OCI-LY7 (cell line): ENCODE measurements around the gene EGR4. TPM values are rescaled to one million over a fixed set of nuclear protein-coding genes. Genes with fewer than 3 reads are reported as not detected.

Experiments used
- BruUV-seq: library from RNA; stranded (reverse); fragments of 400-500 nt; replicated peaks from 2 replicates; lab custom pipeline; 2021; lab: Mats Ljungman, UMichigan
- CTCF ChIA-PET: fragments of 300-600 bp; sonication (Branson Sonifier 250); formaldehyde crosslinking; loops from one replicate; lab custom pipeline; 2022; ENCODE audit warnings: antibody characterized with exemption; ENCODE audit not compliant: unreplicated experiment; lab: Charles Lee
- POLR2A ChIA-PET: fragments of 300-600 bp; sonication (Branson Sonifier 250); formaldehyde crosslinking; loops from one replicate; lab custom pipeline; 2022; ENCODE audit warnings: antibody characterized with exemption; lab: Charles Lee
- DNase-seq: peaks from one replicate; pipeline ENCODE4 v3.0.0-alpha.2; 2015; ENCODE audit warnings: low spot score
- H2AFZ ChIP-seq: fragments of 200-600 bp; sonication (generic), shearing (Covaris generic); 2 replicates; pipeline ENCODE4 v1.6.1; 2014; ENCODE audit warnings: mild to moderate bottlenecking, antibody characterized with exemption, low read length, moderate library complexity
- H3K27ac ChIP-seq: fragments of 200-600 bp; sonication (generic); 2 replicates; pipeline ENCODE4 v1.5.1; 2014; ENCODE audit warnings: mixed run types, low read depth, mild to moderate bottlenecking, moderate library complexity, low read length, inconsistent platforms; ENCODE audit not compliant: poor library complexity, severe bottlenecking
- H3K36me3 ChIP-seq: fragments of 200-600 bp; sonication (generic); 2 replicates; pipeline ENCODE4 v1.6.1; 2014; ENCODE audit warnings: mild to moderate bottlenecking, antibody characterized with exemption, low read length, moderate library complexity, mixed read lengths; ENCODE audit not compliant: insufficient read depth
- H3K4me1 ChIP-seq: fragments of 200-600 bp; sonication (generic); 2 replicates; pipeline ENCODE4 v1.5.1; 2014; ENCODE audit warnings: mild to moderate bottlenecking, low read length; ENCODE audit not compliant: insufficient read depth, poor library complexity, severe bottlenecking
- H3K4me2 ChIP-seq: fragments of 200-600 bp; sonication (generic); 2 replicates; pipeline ENCODE4 v1.6.1; 2014; ENCODE audit warnings: mild to moderate bottlenecking, low read length
- H3K4me3 ChIP-seq: fragments of 200-600 bp; sonication (generic); 2 replicates; pipeline ENCODE4 v1.5.1; 2014; ENCODE audit warnings: mild to moderate bottlenecking, low read depth, low read length; ENCODE audit not compliant: poor library complexity, severe bottlenecking
- H3K79me2 ChIP-seq: fragments of 200-600 bp; sonication (generic); 2 replicates; pipeline ENCODE4 v1.6.1; 2016; ENCODE audit warnings: low read depth, mild to moderate bottlenecking, low read length, moderate library complexity, mixed read lengths; ENCODE audit not compliant: insufficient read depth
- H3K9me2 ChIP-seq: fragments of 200-600 bp; sonication (generic); 2 replicates; pipeline ENCODE4 v1.6.1; 2016; ENCODE audit warnings: mild to moderate bottlenecking, low read length, mixed read lengths; ENCODE audit not compliant: insufficient read depth
- H3K9me3 ChIP-seq: fragments of 200-600 bp; sonication (generic); 2 replicates; pipeline ENCODE4 v1.6.1; 2014; ENCODE audit warnings: mild to moderate bottlenecking, mixed run types, low read length, mixed read lengths
- H4K20me1 ChIP-seq: fragments of 200-600 bp; sonication (generic); 2 replicates; pipeline ENCODE4 v1.6.1; 2014; ENCODE audit warnings: mild to moderate bottlenecking, antibody characterized with exemption, low read length, moderate library complexity, mixed read lengths; ENCODE audit not compliant: insufficient read depth
- EZH2phosphoT487 ChIP-seq: fragments of 200-600 bp; sonication (generic); IDR thresholded peaks from 2 replicates; pipeline ENCODE4 v1.6.1; 2018; ENCODE audit warnings: low read depth, borderline replicate concordance, mild to moderate bottlenecking, mixed run types, antibody characterized with exemption, low read length, moderate library complexity, mixed read lengths
- intact Hi-C: fragments of 100-400 bp; cut with micrococcal nuclease; formaldehyde crosslinking; loops from one replicate; pipeline ENCODE4 v1.10.0; 2022; ENCODE audit not compliant: unreplicated experiment
- total RNA-seq, 2 experiments: library from RNA; depleted of rRNA in 1 of 2; stranded (reverse); fragments of >200 nt in 1 of 2; shearing (Covaris generic) in 1 of 2; gene quantifications; 2 replicates each; pipeline ENCODE4 v1.2.3, GENCODE V29; 2014 to 2022
- TF ChIP-seq, protein P1 (sequence below): fragments of 200-600 bp; sonication (generic); conservative IDR thresholded peaks from 2 replicates; pipeline ENCODE4 v1.5.1; 2014; ENCODE audit warnings: mild to moderate bottlenecking, antibody characterized with exemption, low read length, moderate library complexity, mixed read lengths

The EGR4 gene
- total RNA-seq, 2 experiments from 2014 or later: not detected

DNA sequence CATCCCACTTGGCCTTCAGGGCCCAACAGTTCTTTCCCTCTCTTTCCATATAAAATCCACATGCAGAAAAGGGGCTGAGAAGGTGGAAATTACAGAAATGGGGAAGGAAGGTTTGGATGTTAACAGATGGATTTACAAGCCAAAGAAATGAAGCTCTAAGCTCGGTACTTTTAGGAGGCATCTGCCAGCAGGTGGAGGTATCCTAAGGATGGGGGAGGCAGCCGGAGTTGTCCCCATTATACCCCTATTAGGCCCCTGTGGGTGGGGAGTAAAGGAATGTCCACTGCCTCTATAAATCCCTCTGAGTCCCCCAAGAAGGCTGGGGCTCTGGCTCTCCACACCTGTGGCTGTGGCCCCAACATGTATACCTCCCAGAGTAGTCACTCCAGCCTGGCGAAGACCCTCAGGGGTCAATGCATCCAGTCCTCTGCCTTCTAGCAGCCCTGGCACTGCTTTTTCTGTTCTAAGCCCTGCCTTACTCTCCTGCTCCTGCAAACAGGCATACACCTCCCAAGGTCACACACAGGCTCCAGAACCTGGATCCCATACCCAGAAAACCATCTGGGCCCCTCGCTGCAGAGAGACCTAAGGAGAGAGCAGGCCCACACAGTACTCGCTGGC, 10.3 kb downstream of the EGR4 start:
- peak; percentile 26 for DNase-seq
- peaks cover 41% of the 10 kb centered on the region for H3K36me3 ChIP-seq
- BruUV-seq: no TSS peak
- TF ChIP-seq, protein P1, sequence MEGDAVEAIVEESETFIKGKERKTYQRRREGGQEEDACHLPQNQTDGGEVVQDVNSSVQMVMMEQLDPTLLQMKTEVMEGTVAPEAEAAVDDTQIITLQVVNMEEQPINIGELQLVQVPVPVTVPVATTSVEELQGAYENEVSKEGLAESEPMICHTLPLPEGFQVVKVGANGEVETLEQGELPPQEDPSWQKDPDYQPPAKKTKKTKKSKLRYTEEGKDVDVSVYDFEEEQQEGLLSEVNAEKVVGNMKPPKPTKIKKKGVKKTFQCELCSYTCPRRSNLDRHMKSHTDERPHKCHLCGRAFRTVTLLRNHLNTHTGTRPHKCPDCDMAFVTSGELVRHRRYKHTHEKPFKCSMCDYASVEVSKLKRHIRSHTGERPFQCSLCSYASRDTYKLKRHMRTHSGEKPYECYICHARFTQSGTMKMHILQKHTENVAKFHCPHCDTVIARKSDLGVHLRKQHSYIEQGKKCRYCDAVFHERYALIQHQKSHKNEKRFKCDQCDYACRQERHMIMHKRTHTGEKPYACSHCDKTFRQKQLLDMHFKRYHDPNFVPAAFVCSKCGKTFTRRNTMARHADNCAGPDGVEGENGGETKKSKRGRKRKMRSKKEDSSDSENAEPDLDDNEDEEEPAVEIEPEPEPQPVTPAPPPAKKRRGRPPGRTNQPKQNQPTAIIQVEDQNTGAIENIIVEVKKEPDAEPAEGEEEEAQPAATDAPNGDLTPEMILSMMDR: peak; percentile 55
- TF ChIP-seq EZH2phosphoT487: no peak
- ChIA-PET CTCF (no interaction called here), POLR2A (interaction anchor here (1.2 kb wide), 1 partner anchor 48 kb away, joined by 4 read pairs; no protein-coding TSS in a partner anchor)
- H3K9me2 ChIP-seq: no peaks in the 10 kb centered on the region
- peaks cover 23% of the 10 kb centered on the region; the same call in 1 of the 2 replicates for H4K20me1 ChIP-seq
- intact Hi-C loops: loop anchor here (5.0 kb wide), 2 partner anchors 211 to 1674 kb away; partner anchors contain the start of genes POLE4 and SFXN5
- H2AFZ ChIP-seq: no peak overlapping the region
- no peaks in the 10 kb centered on the region for H3K9me3 ChIP-seq
- peaks cover 61% of the 10 kb centered on the region for H3K79me2 ChIP-seq
- H3K4me1 ChIP-seq: peaks cover 31% of the 10 kb centered on the region
- peak overlapping the region; percentile 94 for H3K4me2 ChIP-seq
- H3K4me3 ChIP-seq: peak overlapping the region; percentile 97
- peak overlapping the region; percentile 96 for H3K27ac ChIP-seq

DNA sequence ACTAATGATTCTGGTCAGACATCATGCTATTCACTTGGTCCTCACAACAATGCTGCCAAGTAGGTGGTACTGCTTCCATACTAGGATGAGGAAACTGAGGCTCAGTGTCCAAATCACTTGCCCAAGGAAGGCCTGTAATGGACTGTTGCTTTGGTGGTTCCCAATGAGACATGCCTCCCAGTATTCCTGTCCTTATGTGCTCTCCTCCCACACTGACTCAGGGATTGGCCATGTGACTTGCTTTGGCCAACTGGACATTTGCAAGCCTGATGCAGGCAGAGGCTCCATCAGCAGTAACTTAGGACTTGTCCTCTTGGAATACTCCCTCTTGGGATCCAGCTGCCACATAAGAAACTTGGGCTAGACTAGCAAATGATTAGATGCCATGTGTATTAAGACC, 12.1 kb downstream of the EGR4 start:
- Histone ChIP-seq H3K4me3 (no peak overlapping the region), H2AFZ (no peak overlapping the region), H3K27ac (no peak overlapping the region), H4K20me1 (peaks cover 23% of the 10 kb centered on the region; the same call in 1 of the 2 replicates), H3K9me2 (no peaks in the 10 kb centered on the region), H3K4me1 (peaks cover 27% of the 10 kb centered on the region), H3K36me3 (peaks cover 58% of the 10 kb centered on the region), H3K9me3 (no peaks in the 10 kb centered on the region), H3K79me2 (peaks cover 76% of the 10 kb centered on the region), H3K4me2 (0 out of 2 replicates have a peak overlapping the region, but pooled peaks have one; percentile 10)
- BruUV-seq: no TSS peak
- no peak for DNase-seq
- ChIA-PET CTCF (interaction anchor here (1.0 kb wide), 1 partner anchor 9 kb away, joined by 3 read pairs; no protein-coding TSS in a partner anchor), POLR2A (interaction anchor here (1.2 kb wide), 1 partner anchor 9 kb away, joined by 5 read pairs; no protein-coding TSS in a partner anchor)
- intact Hi-C loops: loop anchor here (5.0 kb wide), 2 partner anchors 209 to 1676 kb away; partner anchors contain the start of genes POLE4 and SFXN5
- TF ChIP-seq, protein P1: no peak
- TF ChIP-seq EZH2phosphoT487: no peak

DNA sequence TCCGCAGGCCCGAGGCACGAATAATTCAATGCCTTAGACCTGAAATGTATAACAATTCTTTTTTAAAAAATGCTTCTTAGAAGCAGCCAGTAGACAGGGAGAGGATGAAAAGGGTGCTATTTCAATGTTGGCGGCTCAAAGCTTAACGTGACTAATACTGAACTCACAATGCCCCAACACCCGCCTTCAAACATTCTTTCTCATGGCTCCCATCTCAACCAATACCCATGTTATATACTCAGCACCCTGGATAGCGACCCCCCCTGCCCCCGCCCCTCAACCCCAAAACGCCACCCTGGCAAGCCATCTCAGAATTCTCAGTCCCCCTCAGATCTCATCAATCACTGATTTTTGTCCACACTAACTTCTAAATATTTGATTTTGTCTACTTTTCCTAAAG, 13.5 kb downstream of the EGR4 start:
- POLR2A ChIA-PET: no interaction called here
- Histone ChIP-seq H3K4me1 (peaks cover 13% of the 10 kb centered on the region), H3K9me2 (no peaks in the 10 kb centered on the region), H3K4me3 (no peak overlapping the region), H3K27ac (no peak overlapping the region), H3K79me2 (peaks cover 85% of the 10 kb centered on the region), H3K4me2 (no peak overlapping the region), H3K36me3 (peaks cover 67% of the 10 kb centered on the region), H2AFZ (no peak overlapping the region), H3K9me3 (no peaks in the 10 kb centered on the region), H4K20me1 (peaks cover 23% of the 10 kb centered on the region; the same call in 1 of the 2 replicates)
- CTCF ChIA-PET: no interaction called here
- BruUV-seq: no TSS peak
- TF ChIP-seq, protein P1: no peak
- no peak for TF ChIP-seq EZH2phosphoT487
- no peak for DNase-seq
- intact Hi-C loops: loop anchor here (5.0 kb wide), 2 partner anchors 208 to 1677 kb away; partner anchors contain the start of genes POLE4 and SFXN5
